GM06990 (cell line): Measurements from ENCODE around the gene PSMD3.

ENCODE experiments used
- DNase-seq: peaks from one replicate; pipeline ENCODE4 v3.0.0-alpha.2; 2011; ENCODE audit not compliant: insufficient read length; ENCODE audit errors: extremely low read depth
- H3K27me3 ChIP-seq: replicated peaks from 2 replicates; pipeline ENCODE4 v1.6.0; 2011; ENCODE audit warnings: low read length; ENCODE audit not compliant: control insufficient read depth, insufficient read depth
- H3K36me3 ChIP-seq: 2 replicates; pipeline ENCODE4 v1.5.1; 2011; ENCODE audit warnings: low read length; ENCODE audit not compliant: control insufficient read depth, insufficient read depth
- H3K4me3 ChIP-seq: replicated peaks from 2 replicates; pipeline ENCODE4 v1.5.1; 2011; ENCODE audit warnings: low read depth, mild to moderate bottlenecking, control low read depth, low read length
- TF ChIP-seq, protein P1 (sequence below): IDR thresholded peaks from 2 replicates; pipeline ENCODE4 v1.5.1; 2011; ENCODE audit warnings: low read length, control low read depth, mild to moderate bottlenecking, inconsistent platforms; ENCODE audit not compliant: insufficient read depth, poor library complexity, severe bottlenecking

PSMD3 gene

GRCh38 chr17:40022961-40023541 is 42.4 kb downstream of the PSMD3 start:
- Histone ChIP-seq H3K27me3 (no peaks in the 10 kb centered on the region), H3K4me3 (no peak overlapping the region), H3K36me3 (peaks cover 47% of the 10 kb centered on the region)
- no peak for DNase-seq
- TF ChIP-seq, protein P1, sequence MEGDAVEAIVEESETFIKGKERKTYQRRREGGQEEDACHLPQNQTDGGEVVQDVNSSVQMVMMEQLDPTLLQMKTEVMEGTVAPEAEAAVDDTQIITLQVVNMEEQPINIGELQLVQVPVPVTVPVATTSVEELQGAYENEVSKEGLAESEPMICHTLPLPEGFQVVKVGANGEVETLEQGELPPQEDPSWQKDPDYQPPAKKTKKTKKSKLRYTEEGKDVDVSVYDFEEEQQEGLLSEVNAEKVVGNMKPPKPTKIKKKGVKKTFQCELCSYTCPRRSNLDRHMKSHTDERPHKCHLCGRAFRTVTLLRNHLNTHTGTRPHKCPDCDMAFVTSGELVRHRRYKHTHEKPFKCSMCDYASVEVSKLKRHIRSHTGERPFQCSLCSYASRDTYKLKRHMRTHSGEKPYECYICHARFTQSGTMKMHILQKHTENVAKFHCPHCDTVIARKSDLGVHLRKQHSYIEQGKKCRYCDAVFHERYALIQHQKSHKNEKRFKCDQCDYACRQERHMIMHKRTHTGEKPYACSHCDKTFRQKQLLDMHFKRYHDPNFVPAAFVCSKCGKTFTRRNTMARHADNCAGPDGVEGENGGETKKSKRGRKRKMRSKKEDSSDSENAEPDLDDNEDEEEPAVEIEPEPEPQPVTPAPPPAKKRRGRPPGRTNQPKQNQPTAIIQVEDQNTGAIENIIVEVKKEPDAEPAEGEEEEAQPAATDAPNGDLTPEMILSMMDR: no peak

DNA sequence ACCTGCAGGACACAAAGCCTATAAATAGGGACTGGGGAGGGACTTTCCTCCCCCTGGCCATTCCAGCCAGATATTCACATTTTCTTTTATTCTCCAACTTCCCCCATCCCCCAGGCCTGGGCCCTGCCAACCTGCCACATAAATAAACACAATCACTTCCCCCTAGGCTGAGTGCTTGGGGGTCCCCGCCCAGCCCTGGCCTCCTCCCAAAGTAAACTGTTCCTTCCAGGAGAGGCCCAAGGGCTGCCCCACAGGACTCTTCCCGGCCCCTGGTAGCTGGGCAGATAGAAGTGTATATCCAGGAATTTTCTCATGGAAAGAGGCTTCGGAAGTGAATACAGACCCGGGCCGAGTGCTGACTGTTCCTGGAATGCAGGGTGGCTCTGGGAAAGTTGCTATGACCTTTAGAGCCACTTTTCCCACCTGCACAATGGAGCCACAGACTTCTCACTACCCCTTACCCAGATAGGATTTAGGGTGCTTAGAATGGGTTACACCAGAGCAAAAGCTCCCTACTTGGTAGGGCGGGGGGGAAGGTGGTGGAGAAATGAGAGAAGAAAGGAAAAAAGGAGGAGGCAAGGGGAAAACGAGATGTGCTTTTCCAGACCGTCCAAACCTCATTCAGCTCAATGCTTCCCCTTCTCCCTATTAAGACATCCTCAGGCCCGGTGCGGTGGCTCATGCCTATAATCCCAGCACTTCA is 43.1 kb downstream of the PSMD3 start:
- TF ChIP-seq, protein P1: no peak
- no peak overlapping the region for H3K4me3 ChIP-seq
- H3K36me3 ChIP-seq: peaks cover 49% of the 10 kb centered on the region
- no peaks in the 10 kb centered on the region for H3K27me3 ChIP-seq
- DNase-seq: no peak

DNA sequence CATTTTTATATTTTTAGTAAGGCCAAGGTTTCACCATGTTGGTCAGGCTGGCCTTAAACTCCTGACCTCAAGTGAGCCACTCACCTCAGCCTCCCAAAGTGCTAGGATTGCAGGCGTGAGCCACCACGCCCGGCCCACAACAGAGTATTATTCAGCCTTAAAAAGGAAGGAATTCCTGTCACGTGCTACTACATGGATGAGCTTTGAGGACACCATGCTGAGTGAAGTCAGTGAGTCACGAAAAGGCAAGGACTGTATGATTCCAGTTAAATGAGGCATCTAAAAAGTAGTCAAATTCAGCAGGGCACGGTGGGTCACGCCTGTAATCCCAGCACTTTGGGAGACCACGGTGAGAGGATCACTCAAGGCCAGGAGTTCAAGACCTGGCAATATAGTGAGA is 44.3 kb downstream of the PSMD3 start:
- Histone ChIP-seq H3K36me3 (peaks cover 44% of the 10 kb centered on the region), H3K4me3 (no peak overlapping the region)
- no peak for DNase-seq

GRCh38 chr17:40025559-40025958 is 45.0 kb downstream of the PSMD3 start:
- Histone ChIP-seq H3K36me3 (peaks cover 44% of the 10 kb centered on the region), H3K4me3 (no peak overlapping the region), H3K27me3 (no peaks in the 10 kb centered on the region)
- no peak for DNase-seq
- TF ChIP-seq, protein P1: no peak

More for the DNA sequence above, 44.3 kb downstream of the PSMD3 start:
- TF ChIP-seq, protein P1: no peak
- no peaks in the 10 kb centered on the region for H3K27me3 ChIP-seq

DNA sequence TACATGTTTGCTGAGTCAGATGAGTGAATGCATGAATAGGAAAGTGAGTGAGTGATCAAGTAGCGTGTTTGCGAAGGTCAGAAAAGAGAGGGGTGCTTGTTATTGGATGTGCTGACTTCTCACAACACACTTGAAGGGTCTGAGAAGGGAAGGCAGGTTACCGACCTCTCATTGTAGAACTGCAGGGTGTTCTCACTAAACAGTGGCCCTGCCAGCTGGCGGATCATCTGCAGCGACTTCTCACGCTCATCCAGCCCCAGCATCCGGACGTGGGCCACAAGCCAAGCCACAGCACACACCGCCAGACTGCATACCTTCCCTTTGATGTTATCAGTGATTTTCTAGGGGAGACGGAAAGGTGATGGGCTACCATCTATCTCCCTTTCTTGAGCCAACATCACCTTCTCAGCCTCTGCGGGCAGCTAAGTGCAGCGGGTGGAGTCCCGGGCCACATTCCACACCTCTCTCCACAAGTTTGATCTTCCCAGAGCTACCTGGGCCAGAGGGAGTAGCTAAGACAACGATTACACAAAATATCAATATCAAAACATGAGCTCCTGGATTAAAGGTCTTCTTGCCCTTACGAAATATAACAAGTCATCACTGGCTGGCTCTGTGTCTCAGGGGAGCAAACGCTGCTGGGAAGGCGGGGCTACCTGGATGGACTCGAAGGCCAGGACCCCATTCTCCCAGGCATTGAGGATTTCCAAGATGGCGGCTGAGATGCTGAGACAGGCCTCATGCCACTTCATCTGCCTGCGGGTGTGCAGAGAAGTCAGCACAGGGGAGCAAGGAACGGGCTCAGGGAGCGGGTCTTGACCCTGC is 45.6 kb downstream of the PSMD3 start:
- no peaks in the 10 kb centered on the region for H3K27me3 ChIP-seq
- H3K36me3 ChIP-seq: peaks cover 44% of the 10 kb centered on the region
- TF ChIP-seq, protein P1: no peak
- no peak for DNase-seq
- H3K4me3 ChIP-seq: no peak overlapping the region
